Thyroid gland (tissue), 4 donors: ENCODE data around the gene ATP6V0D1. TPM values are rescaled to one million over a fixed set of nuclear protein-coding genes. Genes with fewer than 3 reads are reported as not detected.

ENCODE experiments used
- DNase-seq, 2 donors: peaks; one replicate each; pipeline ENCODE4 v3.0.0-alpha.2; 2019
- H3K27ac ChIP-seq, 3 donors: fragments of 200-600 bp; sonication (generic); 1 replicate in 2 of 3; 2 replicates in 1 of 3; pipeline ENCODE4 v1.5.1; 2016 to 2019; ENCODE audit warnings: mild to moderate bottlenecking in 1 of 3, moderate library complexity in 1 of 3
- H3K27me3 ChIP-seq: fragments of 200-600 bp; sonication (generic); one replicate; pipeline ENCODE4 v1.5.1; 2019
- H3K36me3 ChIP-seq, 2 donors: fragments of 200-600 bp; sonication (generic); one replicate each; pipeline ENCODE4 v1.5.1; 2016 to 2019
- H3K4me1 ChIP-seq, 2 donors: fragments of 200-600 bp; sonication (generic); one replicate each; pipeline ENCODE4 v1.5.1; 2017 to 2019
- H3K4me3 ChIP-seq, 3 donors: fragments of 200-600 bp; sonication (generic); replicated peaks in 1 of 3; 1 replicate in 2 of 3; 2 replicates in 1 of 3; pipeline ENCODE4 v1.5.1; 2016; ENCODE audit warnings: mild to moderate bottlenecking in 1 of 3
- H3K9me3 ChIP-seq: fragments of 200-600 bp; sonication (generic); one replicate; pipeline ENCODE4 v1.5.1; 2017
- CTCF ChIP-seq, 6 experiments: fragments of 200-600 bp in 3 of 6; fragments of 450-650 bp in 3 of 6; sonication (generic) in 3 of 6; IDR thresholded peaks; one replicate each; pipeline ENCODE4 v1.5.1; 2016 to 2019; ENCODE audit warnings: antibody characterized with exemption in 6 of 6, mild to moderate bottlenecking in 2 of 6, inconsistent platforms in 1 of 6, moderate library complexity in 1 of 6
- POLR2A ChIP-seq, 2 donors: fragments of 450-650 bp; IDR thresholded peaks; one replicate each; pipeline ENCODE4 v1.6.1; 2017; ENCODE audit warnings: antibody characterized with exemption in 2 of 2, mild to moderate bottlenecking in 2 of 2, moderate library complexity in 1 of 2
- WGBS, 2 donors: methylation state at CpG; one replicate each; pipeline ENCODE4 v1.1.5; 2017; 5-methylcytosine and 5-hydroxymethylcytosine counted together
- intact Hi-C: fragments of 100-400 bp; cut with DNase I; formaldehyde crosslinking; loops from one replicate; pipeline ENCODE4 v1.15.1; 2023
- total RNA-seq, 4 donors: library from RNA; depleted of rRNA; stranded (reverse); fragments of >200 nt; gene quantifications; one replicate each; pipeline ENCODE4 v1.2.3, GENCODE V29; 2016

Gene ATP6V0D1
- total RNA-seq, 4 donors from 2014 or later: 110 to 238 (median 142) TPM

- WGBS, 2 donors: 92 to 94% methylated on average over 11 to 12 of the region's 12 CpGs
- no peak overlapping the region for H3K4me3 ChIP-seq
- no peaks in the 10 kb centered on the region for H3K27me3 ChIP-seq
- no peak overlapping the region for H3K27ac ChIP-seq
- no peak for DNase-seq
- no peaks in the 10 kb centered on the region for H3K9me3 ChIP-seq
- H3K4me1 ChIP-seq: peaks cover 13 to 26% of the 10 kb centered on the region in 2 donors
- intact Hi-C loops: no loop called here
- TF ChIP-seq CTCF (IDR thresholded peaks at IDR 0.05) (no peak), POLR2A (IDR thresholded peaks at IDR 0.05) (no peak)
- H3K36me3 ChIP-seq: no peaks in the 10 kb centered on the region
Measured at GRCh38 chr16:67483731-67484525, 3.0 kb upstream of the ATP6V0D1 start.

GRCh38 chr16:67483150-67483549 is 2.2 kb upstream of the ATP6V0D1 start, which contains the start of gene AGRP:
Gene AGRP, minus strand, starts transcription at chr16:67483547. Its CDS starts 149 bp downstream, at chr16:67483398.
- Histone ChIP-seq H3K27me3 (no peaks in the 10 kb centered on the region), H3K4me1 (peaks cover 17 to 30% of the 10 kb centered on the region in 2 donors), H3K27ac (peak within 1 kb of the TSS in 1 of 3 donors; percentile 18), H3K9me3 (no peaks in the 10 kb centered on the region), H3K36me3 (no peaks in the 10 kb centered on the region), H3K4me3 (no peak within 1 kb of the TSS)
- intact Hi-C loops: no loop called here
- 100% methylated on average over 1 to 3 of the region's 6 CpGs for WGBS, 2 donors
- no peak for DNase-seq
- TF ChIP-seq CTCF (IDR thresholded peaks at IDR 0.05): no peak
- TF ChIP-seq POLR2A (IDR thresholded peaks at IDR 0.05): no peak

- Histone ChIP-seq H3K9me3 (no peaks in the 10 kb centered on the region), H3K36me3 (no peaks in the 10 kb centered on the region), H3K4me1 (peaks cover 17 to 30% of the 10 kb centered on the region in 2 donors), H3K27me3 (no peaks in the 10 kb centered on the region), H3K4me3 (no peak overlapping the region), H3K27ac (peak overlapping the region in 2 of 3 donors; percentile 18 to 89)
- WGBS, 2 donors: 74 to 86% methylated on average over 24 to 25 of the region's 25 CpGs
- TF ChIP-seq CTCF (IDR thresholded peaks at IDR 0.05) (no peak), POLR2A (IDR thresholded peaks at IDR 0.05) (no peak)
- no peak for DNase-seq
- intact Hi-C loops: no loop called here
Measured at GRCh38 chr16:67482233-67482924, 1.4 kb upstream of the ATP6V0D1 start.

- peak overlapping the region; percentile 14 to 72 (median 42) for H3K4me3 ChIP-seq
- intact Hi-C loops: no loop called here
- H3K27ac ChIP-seq: peak overlapping the region; percentile 51 to 89 (median 78)
- H3K4me1 ChIP-seq: peaks cover 17 to 30% of the 10 kb centered on the region in 2 donors
- H3K36me3 ChIP-seq: no peaks in the 10 kb centered on the region
- no peak for TF ChIP-seq POLR2A (IDR thresholded peaks at IDR 0.05)
- peak; percentile 56 to 64 for DNase-seq
- WGBS, 2 donors: 20 to 28% methylated on average over 17 of the region's 17 CpGs
- no peaks in the 10 kb centered on the region for H3K9me3 ChIP-seq
- H3K27me3 ChIP-seq: no peaks in the 10 kb centered on the region
Measured at GRCh38 chr16:67481561-67482232, 740 bp upstream of the ATP6V0D1 start.

- DNase-seq: no peak
- no peak overlapping the region for H3K4me3 ChIP-seq
- no peaks in the 10 kb centered on the region for H3K27me3 ChIP-seq
- peaks cover 28 to 60% of the 10 kb centered on the region in 2 donors for H3K4me1 ChIP-seq
- H3K27ac ChIP-seq: no peak overlapping the region
- intact Hi-C loops: no loop called here
- WGBS, 2 donors: 92 to 95% methylated on average over 8 of the region's 8 CpGs
- H3K9me3 ChIP-seq: no peaks in the 10 kb centered on the region
- TF ChIP-seq POLR2A (IDR thresholded peaks at IDR 0.05) (no peak), CTCF (IDR thresholded peaks at IDR 0.05) (no peak)
- H3K36me3 ChIP-seq: no peaks in the 10 kb centered on the region
Measured at GRCh38 chr16:67477960-67478554, 2.9 kb downstream of the ATP6V0D1 start.
